ENCODE data around the gene GLP2R. TPM values are rescaled to one million over a fixed set of nuclear protein-coding genes. Genes with fewer than 3 reads are reported as not detected.

GLP2R gene
- total RNA-seq, 4 donors from 2014 or later, result 0.21 to 0.87 (median 0.59) TPM; not detected in 1

- Histone ChIP-seq H3K4me1 (no peaks in the 10 kb centered on the region), H3K9me3 (no peaks in the 10 kb centered on the region), H3K4me3 (no peak overlapping the region), H3K27ac (no peak overlapping the region), H3K36me3 (no peaks in the 10 kb centered on the region), H3K27me3 (no peaks in the 10 kb centered on the region)
- TF ChIP-seq POLR2A (IDR thresholded peaks at IDR 0.05) (no peak), EP300 (IDR thresholded peaks at IDR 0.05) (no peak)
- TF ChIP-seq, protein P1, sequence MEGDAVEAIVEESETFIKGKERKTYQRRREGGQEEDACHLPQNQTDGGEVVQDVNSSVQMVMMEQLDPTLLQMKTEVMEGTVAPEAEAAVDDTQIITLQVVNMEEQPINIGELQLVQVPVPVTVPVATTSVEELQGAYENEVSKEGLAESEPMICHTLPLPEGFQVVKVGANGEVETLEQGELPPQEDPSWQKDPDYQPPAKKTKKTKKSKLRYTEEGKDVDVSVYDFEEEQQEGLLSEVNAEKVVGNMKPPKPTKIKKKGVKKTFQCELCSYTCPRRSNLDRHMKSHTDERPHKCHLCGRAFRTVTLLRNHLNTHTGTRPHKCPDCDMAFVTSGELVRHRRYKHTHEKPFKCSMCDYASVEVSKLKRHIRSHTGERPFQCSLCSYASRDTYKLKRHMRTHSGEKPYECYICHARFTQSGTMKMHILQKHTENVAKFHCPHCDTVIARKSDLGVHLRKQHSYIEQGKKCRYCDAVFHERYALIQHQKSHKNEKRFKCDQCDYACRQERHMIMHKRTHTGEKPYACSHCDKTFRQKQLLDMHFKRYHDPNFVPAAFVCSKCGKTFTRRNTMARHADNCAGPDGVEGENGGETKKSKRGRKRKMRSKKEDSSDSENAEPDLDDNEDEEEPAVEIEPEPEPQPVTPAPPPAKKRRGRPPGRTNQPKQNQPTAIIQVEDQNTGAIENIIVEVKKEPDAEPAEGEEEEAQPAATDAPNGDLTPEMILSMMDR (IDR thresholded peaks at IDR 0.05), result no peak
- DNase-seq (ENCODE audit: low spot score in 2 of 2), result no peak
- WGBS, 2 donors, result 69 to 77% methylated on average over 3 of the region's 3 CpGs
Measured at GRCh38 chr17:9798008-9798407, 27.7 kb upstream of the GLP2R start.

GRCh38 chr17:9798724-9799123 lies 27.0 kb upstream of the GLP2R start:
- Histone ChIP-seq H3K4me3 (no peak overlapping the region), H3K27ac (no peak overlapping the region), H3K36me3 (no peaks in the 10 kb centered on the region), H3K27me3 (no peaks in the 10 kb centered on the region), H3K9me3 (peaks cover 0 to under 1% (median 0%) of the 10 kb centered on the region in 4 donors), H3K4me1 (no peaks in the 10 kb centered on the region)
- WGBS, 2 donors, result 74 to 86% methylated on average over 7 of the region's 7 CpGs
- DNase-seq (ENCODE audit: low spot score in 2 of 2), result no peak
- TF ChIP-seq, protein P1 (IDR thresholded peaks at IDR 0.05), result no peak
- TF ChIP-seq POLR2A (IDR thresholded peaks at IDR 0.05) (no peak), EP300 (IDR thresholded peaks at IDR 0.05) (no peak)

DNA sequence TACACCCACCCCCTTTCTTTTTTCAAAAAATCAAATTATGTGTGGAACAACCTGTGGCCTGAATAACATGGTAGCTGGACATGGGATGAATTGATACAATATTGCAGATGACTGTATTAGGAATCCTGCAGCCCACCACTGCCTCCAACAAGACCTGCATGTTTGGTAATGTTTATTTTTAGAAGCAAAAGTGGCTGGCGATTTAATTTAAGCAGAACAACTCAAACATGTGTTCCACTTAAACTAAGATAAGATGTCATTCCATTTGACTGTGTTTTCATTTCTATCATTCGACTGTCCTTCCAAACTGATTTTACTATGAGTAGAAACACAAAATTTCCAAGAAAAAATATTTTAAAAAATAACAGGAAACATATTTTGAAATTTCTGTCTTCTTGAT lies 24.2 kb upstream of the GLP2R start:
- 70 to 73% methylated on average over 2 of the region's 2 CpGs for WGBS, 2 donors

GRCh38 chr17:9802294-9802693 lies 23.4 kb upstream of the GLP2R start:
- WGBS, 2 donors, result 60 to 65% methylated on average over 4 to 13 of the region's 13 CpGs
- no peak for DNase-seq (ENCODE audit: low spot score in 2 of 2)
- H3K27me3 ChIP-seq, result no peaks in the 10 kb centered on the region
- no peaks in the 10 kb centered on the region for H3K36me3 ChIP-seq
- TF ChIP-seq EP300 (IDR thresholded peaks at IDR 0.05) (no peak), POLR2A (IDR thresholded peaks at IDR 0.05) (no peak)
- TF ChIP-seq, protein P1 (IDR thresholded peaks at IDR 0.05), result no peak
- no peak overlapping the region for H3K27ac ChIP-seq
- H3K9me3 ChIP-seq, result peaks cover 0 to 21% (median 0%) of the 10 kb centered on the region in 4 donors
- H3K4me1 ChIP-seq, result no peaks in the 10 kb centered on the region
- H3K4me3 ChIP-seq, result no peak overlapping the region

More for the DNA sequence above, 24.2 kb upstream of the GLP2R start:
- no peak for DNase-seq (ENCODE audit: low spot score in 2 of 2)
- Histone ChIP-seq H3K9me3 (peaks cover 0 to 21% (median 0%) of the 10 kb centered on the region in 4 donors), H3K27me3 (no peaks in the 10 kb centered on the region), H3K27ac (no peak overlapping the region), H3K36me3 (no peaks in the 10 kb centered on the region), H3K4me1 (no peaks in the 10 kb centered on the region), H3K4me3 (no peak overlapping the region)
- TF ChIP-seq POLR2A (IDR thresholded peaks at IDR 0.05) (no peak), EP300 (IDR thresholded peaks at IDR 0.05) (no peak)
- TF ChIP-seq, protein P1 (IDR thresholded peaks at IDR 0.05), result no peak

DNA sequence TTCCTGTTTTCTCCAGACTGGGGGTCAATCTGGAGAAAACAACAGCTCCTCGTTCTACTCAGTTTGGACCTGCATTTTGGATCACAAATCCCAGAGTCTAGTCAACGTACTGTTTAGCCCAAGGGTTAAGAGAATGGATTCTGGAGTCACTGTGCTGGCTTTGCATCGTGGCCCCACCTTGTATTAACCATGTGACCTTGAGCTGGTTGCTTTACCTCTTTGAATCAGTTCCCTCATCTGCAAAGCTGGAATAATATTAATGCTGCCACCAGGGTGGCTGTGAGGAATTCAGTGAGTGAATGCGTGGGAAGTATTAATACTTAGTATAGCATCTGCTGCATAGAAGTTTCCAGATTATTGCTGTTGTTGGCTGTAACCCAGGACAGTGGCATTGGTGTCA lies 23.0 kb upstream of the GLP2R start:
- Histone ChIP-seq H3K9me3 (peaks cover 0 to 21% (median 0%) of the 10 kb centered on the region in 4 donors), H3K4me3 (no peak overlapping the region), H3K27me3 (no peaks in the 10 kb centered on the region), H3K27ac (no peak overlapping the region), H3K36me3 (no peaks in the 10 kb centered on the region), H3K4me1 (no peaks in the 10 kb centered on the region)
- DNase-seq (ENCODE audit: low spot score in 2 of 2), result no peak
- WGBS, 2 donors, result 53 to 56% methylated on average over 4 of the region's 4 CpGs
- TF ChIP-seq POLR2A (IDR thresholded peaks at IDR 0.05) (no peak), EP300 (IDR thresholded peaks at IDR 0.05) (no peak)
- TF ChIP-seq, protein P1 (IDR thresholded peaks at IDR 0.05), result no peak
